Measurements from ENCODE around the gene TDRD12.
"Not testable (repeated sequence)": the region's sequence is repeated elsewhere in the genome, so short reads cannot be mapped to it uniquely, and the experiment has no call there.

TDRD12 gene

GRCh38 chr19:32842061-32842460, 122.5 kb downstream of the TDRD12 start:
- no peak for DNase-seq

GRCh38 chr19:32843716-32844245, 124.2 kb downstream of the TDRD12 start:
- no peak for DNase-seq

GRCh38 chr19:32848035-32848434, 128.5 kb downstream of the TDRD12 start:
- DNase-seq: not testable (repeated sequence)

DNA sequence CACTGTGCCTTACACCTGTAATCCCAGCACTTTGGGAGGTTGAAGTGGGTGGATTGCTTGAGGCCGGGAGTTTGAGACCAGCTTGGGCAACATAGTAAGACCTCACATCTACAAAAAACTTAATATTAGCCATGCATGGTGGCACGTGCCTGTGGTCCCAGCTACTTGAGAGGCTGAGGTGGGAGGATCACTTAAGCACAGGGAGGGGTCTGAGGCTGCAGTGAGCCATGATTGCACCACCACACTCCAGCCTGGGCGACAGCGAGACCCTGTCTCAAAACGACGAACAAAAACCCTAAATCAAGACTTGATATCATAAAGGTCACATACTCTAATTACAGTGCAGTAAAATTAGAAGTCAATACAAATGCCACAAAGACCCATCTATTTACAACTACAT, 132.6 kb downstream of the TDRD12 start:
- no peak for DNase-seq

GRCh38 chr19:32856818-32857217, 137.3 kb downstream of the TDRD12 start:
- DNase-seq: not testable (repeated sequence)

DNA sequence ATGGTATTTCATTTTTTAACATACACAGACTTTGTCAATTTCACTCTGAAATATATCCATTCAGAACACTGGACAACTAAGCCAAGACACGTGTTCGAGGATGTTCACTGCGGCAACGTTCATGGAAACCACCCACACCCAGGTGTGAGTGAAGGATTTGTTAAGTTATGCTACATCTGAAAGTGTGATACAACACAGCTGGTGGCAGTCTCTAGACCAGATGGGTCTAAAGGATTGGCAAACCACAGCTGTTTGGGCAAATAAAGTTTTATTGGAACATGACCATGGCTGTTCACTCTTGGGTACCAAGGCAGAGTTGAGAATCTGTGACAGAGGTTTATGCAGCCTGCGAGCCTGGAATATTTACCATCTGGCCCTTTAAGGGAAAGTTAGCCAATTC, 138.0 kb downstream of the TDRD12 start:
- DNase-seq: no peak

DNA sequence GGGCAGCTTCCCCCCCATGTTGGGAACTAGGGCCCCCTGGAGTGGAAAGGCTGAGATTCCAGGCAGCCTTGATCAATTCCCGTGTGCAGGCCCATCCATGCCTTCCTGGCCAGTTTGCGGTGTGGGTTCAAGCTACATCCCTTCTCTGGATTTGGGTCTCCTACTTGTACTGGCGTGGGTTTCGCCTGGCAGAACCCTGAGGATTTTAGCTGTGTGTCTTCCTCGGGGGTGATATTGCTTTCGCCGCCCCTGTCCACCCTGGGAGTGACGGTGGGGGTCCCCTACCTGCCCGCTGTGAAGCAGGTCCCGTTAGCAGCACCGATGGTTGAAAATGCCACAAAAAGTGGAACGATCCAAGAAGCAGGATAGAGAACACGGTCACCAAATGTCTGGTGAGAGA, 138.6 kb downstream of the TDRD12 start:
- DNase-seq: no peak

DNA sequence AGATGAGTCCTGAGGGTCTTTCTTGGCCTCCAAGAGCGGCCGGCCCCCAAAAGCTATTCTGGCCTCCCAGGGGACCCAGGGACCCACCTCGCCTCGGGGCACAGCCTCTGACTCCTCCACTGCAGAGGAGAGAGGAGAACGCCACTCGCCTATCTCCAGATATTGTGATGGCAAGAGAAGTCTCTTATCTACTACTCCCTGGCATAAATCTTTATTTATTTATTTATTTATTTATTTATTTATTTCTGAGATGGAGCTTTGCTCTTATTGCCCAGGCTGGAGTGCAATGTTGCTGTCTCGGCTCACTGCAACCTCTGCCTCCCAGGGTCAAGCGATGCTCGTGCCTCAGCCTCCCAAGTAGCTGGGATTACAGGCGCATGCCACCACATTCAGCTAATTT, 139.0 kb downstream of the TDRD12 start:
- DNase-seq: no peak

DNA sequence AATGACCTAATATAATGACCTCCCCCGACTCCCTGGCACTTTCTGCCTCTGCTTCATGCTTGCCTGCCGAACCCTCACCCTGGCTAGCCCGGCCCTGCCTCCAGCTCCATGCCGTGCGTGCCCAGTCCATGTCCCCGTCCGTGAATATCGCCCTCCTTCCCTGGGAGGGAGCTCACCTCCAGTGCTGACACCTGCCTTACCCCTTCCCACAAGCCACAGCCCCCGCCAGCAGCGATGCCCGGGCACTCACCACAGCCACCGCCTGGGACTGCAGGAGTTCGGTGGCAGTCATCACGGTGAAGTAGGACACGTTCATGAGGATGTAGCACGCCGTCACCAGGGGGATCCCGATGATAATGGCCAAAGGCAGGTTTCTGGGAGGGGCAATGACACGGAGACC, 140.0 kb downstream of the TDRD12 start:
- DNase-seq: no peak

- DNase-seq: no peak
These were observed 142.0 kb downstream of the TDRD12 start for GRCh38 chr19:32861596-32861995.

DNA sequence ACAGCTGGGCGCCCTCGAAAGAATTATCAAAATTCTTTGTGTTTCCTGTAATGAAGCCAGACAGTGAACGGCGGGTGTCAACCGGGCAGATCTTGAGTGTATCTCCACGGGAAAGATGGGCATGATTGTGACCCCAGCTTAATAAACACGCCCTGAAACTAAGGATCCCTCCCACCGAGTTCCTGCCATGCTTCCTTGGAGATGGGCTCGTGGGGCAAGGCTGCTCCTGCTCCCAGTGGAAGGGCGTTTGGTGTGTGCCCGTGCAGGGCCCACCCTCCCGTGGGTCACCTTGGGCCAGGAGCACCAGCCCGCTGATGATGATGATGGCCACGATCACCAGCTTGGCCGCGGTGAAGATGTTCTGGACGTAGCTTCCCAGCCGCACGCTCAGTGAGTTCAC, 142.6 kb downstream of the TDRD12 start:
- no peak for DNase-seq

GRCh38 chr19:32862741-32863140, 143.2 kb downstream of the TDRD12 start:
- DNase-seq: no peak

DNA sequence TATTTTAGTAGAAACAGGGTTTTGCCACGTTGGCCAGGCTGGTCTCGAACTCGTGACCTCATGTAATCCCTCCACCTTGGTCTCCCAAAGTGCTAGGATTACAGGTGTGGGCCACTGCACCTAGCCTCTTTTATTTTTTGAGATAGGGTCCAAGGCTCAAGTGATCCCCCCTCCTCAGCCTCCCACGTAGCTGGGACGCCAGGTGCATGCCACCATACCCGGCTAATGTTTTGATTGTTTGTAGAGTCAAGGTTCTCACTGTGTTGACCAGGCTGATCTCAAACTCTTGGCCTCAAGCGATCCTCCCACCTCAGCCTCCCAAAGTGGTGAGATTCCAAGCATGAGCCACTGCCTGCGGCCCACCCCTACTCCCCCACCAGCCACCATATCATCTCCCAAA, 143.7 kb downstream of the TDRD12 start:
- no peak for DNase-seq

GRCh38 chr19:32863841-32864240, 144.3 kb downstream of the TDRD12 start:
- no peak for DNase-seq

DNA sequence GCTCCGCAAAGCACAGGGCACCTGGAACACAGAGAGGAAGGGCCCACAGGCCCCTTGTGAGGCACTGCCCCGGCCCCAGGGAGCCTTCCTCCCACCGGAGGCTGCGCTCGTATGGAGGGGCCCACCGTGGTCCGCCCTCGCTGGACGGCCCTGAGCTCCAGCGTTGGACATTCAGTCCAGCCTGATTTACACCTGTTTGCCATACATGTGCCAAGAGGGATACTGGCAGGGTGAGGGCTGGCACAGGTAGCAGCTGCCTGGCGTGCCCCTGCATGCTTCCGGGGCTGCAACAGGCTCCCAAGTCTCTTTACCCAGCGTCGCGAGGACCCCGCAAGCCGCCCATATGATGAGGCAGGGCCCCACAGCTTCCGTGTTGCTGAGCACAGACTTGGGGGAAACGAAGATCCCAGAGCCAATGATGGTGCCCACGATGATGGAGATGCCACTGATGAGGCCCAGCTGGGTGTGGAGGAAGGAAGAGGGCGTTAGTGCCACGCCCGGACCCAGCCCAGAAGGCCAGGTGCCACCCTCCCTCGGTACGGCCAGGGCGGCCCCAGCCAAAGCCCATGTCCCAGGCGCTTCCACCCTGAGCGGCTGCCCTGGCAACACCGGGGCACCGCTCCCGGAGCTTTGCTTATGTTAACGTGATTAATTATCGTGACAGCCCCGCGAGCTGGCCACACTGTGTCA, 144.9 kb downstream of the TDRD12 start:
- DNase-seq: no peak

GRCh38 chr19:32865326-32865725, 145.8 kb downstream of the TDRD12 start:
- peak; percentile 49 for DNase-seq

DNA sequence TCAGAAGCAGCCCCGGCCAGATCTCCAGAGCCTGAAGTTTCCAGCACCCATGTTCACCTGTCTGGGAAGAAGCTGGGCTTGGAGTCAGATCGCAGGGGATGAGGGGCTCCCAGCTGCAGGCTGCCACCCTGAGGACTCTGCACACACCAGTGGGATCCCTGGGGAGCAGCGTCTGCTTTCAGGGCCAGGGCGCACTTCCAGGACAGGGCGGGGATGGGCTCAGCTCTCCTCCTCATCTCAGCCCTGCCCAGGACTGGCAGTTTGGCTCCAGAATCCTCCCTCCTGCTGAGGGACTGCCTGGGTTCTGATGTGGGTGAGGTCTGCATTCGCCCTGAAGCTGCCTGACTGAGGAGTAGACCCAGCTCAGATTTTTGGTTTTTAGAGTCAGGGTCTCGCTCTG, 146.5 kb downstream of the TDRD12 start:
- DNase-seq: no peak

- no peak for DNase-seq
These were observed 147.1 kb downstream of the TDRD12 start for GRCh38 chr19:32866564-32867265.

GRCh38 chr19:32867436-32867835, 147.9 kb downstream of the TDRD12 start:
- DNase-seq: not testable (repeated sequence)

DNA sequence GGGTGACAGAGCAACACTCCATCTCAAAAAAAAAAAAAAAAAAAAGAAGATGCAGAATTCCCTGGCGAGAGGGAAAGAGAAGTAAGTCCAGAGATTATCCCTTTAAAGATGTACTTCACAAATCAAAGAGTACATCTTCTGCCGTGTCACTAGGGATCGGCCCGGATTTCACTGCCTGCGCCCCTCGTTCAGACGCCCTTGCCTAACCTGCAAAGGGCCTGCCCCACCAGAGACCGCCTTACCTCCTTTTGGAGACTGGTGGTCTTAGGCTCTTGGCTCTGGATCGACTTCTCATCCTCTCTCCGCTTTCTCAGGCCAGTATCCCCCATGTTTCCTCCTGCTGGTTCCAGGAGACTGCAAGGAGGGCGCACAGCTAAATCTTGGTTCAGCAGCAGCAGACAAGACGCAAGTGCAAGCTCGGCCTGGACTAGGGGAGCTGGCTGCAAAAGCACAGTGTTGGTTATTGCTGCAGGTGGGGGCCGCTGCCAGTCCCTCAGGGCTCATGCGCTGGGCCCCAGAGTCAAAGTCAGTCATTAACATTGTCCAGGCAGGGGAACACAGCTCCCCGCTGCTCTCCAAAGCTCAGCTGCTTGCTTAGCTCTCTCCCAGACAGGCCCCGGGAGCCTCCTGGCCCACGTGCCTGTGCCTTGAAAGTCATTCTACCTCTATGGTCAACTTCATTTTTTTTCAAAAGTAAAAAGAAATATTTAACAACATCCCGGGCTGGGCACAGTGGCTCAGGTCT, 148.8 kb downstream of the TDRD12 start:
- no peak for DNase-seq

DNA sequence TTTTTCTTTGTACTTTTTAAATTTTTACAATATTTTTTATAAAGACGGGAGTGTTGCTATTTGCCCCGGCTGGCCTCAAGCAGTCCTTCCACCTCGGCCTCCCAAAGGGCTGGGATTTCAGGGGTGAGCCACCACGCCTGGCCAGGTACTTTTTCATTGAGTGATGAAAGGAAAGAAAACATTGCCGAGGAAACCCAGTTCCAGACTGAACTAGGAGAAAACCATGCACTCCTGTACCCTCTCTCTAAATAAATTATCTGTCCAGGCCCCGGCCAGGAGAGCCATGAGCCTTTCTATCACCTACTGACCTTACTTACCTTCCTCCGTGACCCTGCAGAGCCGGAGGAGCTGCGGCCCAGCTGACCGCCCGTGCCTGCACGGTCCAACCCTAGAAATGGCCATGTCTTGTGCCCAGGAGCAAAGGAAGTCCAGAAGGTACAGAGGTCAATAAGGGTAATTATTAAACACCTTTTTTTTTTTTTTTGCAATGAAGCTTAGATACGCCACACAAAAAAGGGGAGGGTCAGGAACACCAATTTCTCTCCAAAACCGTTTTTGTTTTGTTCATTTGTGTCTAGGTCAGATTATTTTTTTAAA, 149.9 kb downstream of the TDRD12 start, which contains the start of gene SLC7A9:
Gene SLC7A9 (minus strand): TSS at position 399 of the 597 bp plus-strand sequence. CDS start 1,233 bp downstream, outside the sequence.
- no peak for DNase-seq

- no peak for DNase-seq
These were observed 150.5 kb downstream of the TDRD12 start for GRCh38 chr19:32869966-32870573.

DNA sequence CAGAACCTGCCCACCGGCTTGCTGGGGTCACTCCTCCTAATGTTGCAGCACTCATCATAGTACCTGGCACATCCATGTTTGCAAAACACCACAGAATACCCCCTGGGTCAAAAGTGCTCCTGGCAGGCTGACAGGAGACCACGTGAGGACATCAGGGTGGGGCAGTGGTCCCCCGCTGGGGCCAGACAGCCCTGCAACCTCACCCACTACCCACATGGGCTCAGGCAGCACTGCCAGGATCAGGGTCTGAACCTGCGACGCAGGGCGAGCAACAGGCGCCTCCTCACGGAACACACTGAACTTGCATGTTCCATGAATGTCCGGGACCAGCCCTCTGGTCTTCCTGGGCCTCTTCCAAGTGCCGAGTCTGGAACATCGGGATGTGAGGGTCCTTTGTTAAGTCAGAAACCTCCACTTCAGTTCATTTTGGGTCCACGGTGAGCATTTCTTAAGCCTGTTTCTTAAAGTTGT, 151.4 kb downstream of the TDRD12 start:
- DNase-seq: no peak

Measured in NCI-H2171 (cell line).